Measurements from ENCODE around the gene ABCA1.

Gene ABCA1

GRCh38 chr9:104849023-104849422 lies 78.9 kb downstream of the ABCA1 start:
- Histone ChIP-seq H3K79me2 (ENCODE audit: low read length) (no peaks in the 10 kb centered on the region), H3K9me3 (ENCODE audit: insufficient read depth, low read length) (no peaks in the 10 kb centered on the region), H3K4me2 (ENCODE audit: low read length) (no peak overlapping the region), H4K20me1 (ENCODE audit: insufficient read depth, low read length) (no peaks in the 10 kb centered on the region), H2AFZ (ENCODE audit: low read depth, low read length) (no peak overlapping the region), H3K27ac (ENCODE audit: low read length) (no peak overlapping the region), H3K4me3 (ENCODE audit: low read length) (no peak overlapping the region), H3K4me1 (ENCODE audit: low read length) (peaks cover 6% of the 10 kb centered on the region; the same call in 1 of the 2 replicates), H3K27me3 (ENCODE audit: low read depth, low read length) (0 out of 2 replicates have a peak, but pooled peaks cover 3% of the 10 kb centered on the region), H3K9ac (ENCODE audit: low read length) (no peak overlapping the region), H3K36me3 (replicated peaks; ENCODE audit: low read depth, low read length) (no peaks in the 10 kb centered on the region)
- TF ChIP-seq EZH2phosphoT487 (IDR thresholded peaks at IDR 0.05; ENCODE audit: low read depth) (no peak), CTCF (IDR thresholded peaks at IDR 0.05; ENCODE audit: low read depth, low read length) (no peak)

- Histone ChIP-seq H3K4me3 (ENCODE audit: low read length) (no peak overlapping the region), H3K27ac (ENCODE audit: low read length) (no peak overlapping the region), H3K27me3 (ENCODE audit: low read depth, low read length) (peaks cover 21% of the 10 kb centered on the region), H3K4me2 (ENCODE audit: low read length) (no peak overlapping the region), H3K9ac (ENCODE audit: low read length) (no peak overlapping the region), H3K79me2 (ENCODE audit: low read length) (no peaks in the 10 kb centered on the region), H3K4me1 (ENCODE audit: low read length) (no peaks in the 10 kb centered on the region), H3K9me3 (ENCODE audit: insufficient read depth, low read length) (no peaks in the 10 kb centered on the region), H3K36me3 (replicated peaks; ENCODE audit: low read depth, low read length) (no peaks in the 10 kb centered on the region), H2AFZ (ENCODE audit: low read depth, low read length) (no peak overlapping the region), H4K20me1 (ENCODE audit: insufficient read depth, low read length) (no peaks in the 10 kb centered on the region)
- TF ChIP-seq EZH2phosphoT487 (IDR thresholded peaks at IDR 0.05; ENCODE audit: low read depth), result no peak
- peak; percentile 5; the same call in 1 of the 2 replicates for TF ChIP-seq CTCF (IDR thresholded peaks at IDR 0.05; ENCODE audit: low read depth, low read length)
These were observed 83.2 kb downstream of the ABCA1 start for GRCh38 chr9:104844710-104845109.

GRCh38 chr9:104843644-104844240 lies 84.2 kb downstream of the ABCA1 start:
- Histone ChIP-seq H3K9me3 (ENCODE audit: insufficient read depth, low read length) (no peaks in the 10 kb centered on the region), H3K9ac (ENCODE audit: low read length) (no peak overlapping the region), H3K27ac (ENCODE audit: low read length) (no peak overlapping the region), H2AFZ (ENCODE audit: low read depth, low read length) (no peak overlapping the region), H3K4me3 (ENCODE audit: low read length) (no peak overlapping the region), H4K20me1 (ENCODE audit: insufficient read depth, low read length) (no peaks in the 10 kb centered on the region), H3K4me2 (ENCODE audit: low read length) (peak overlapping the region; percentile 11; the same call in 1 of the 2 replicates), H3K27me3 (ENCODE audit: low read depth, low read length) (peaks cover 23% of the 10 kb centered on the region), H3K36me3 (replicated peaks; ENCODE audit: low read depth, low read length) (no peaks in the 10 kb centered on the region), H3K79me2 (ENCODE audit: low read length) (no peaks in the 10 kb centered on the region), H3K4me1 (ENCODE audit: low read length) (no peaks in the 10 kb centered on the region)
- TF ChIP-seq CTCF (IDR thresholded peaks at IDR 0.05; ENCODE audit: low read depth, low read length) (no peak), EZH2phosphoT487 (IDR thresholded peaks at IDR 0.05; ENCODE audit: low read depth) (no peak)

- no peak overlapping the region for H3K9ac ChIP-seq (ENCODE audit: low read length)
- H3K36me3 ChIP-seq (replicated peaks; ENCODE audit: low read depth, low read length), result no peaks in the 10 kb centered on the region
- no peak for TF ChIP-seq EZH2phosphoT487 (IDR thresholded peaks at IDR 0.05; ENCODE audit: low read depth)
- TF ChIP-seq CTCF (IDR thresholded peaks at IDR 0.05; ENCODE audit: low read depth, low read length), result no peak
- H3K4me3 ChIP-seq (ENCODE audit: low read length), result no peak overlapping the region
- H3K79me2 ChIP-seq (ENCODE audit: low read length), result no peaks in the 10 kb centered on the region
- peaks cover 23% of the 10 kb centered on the region for H3K27me3 ChIP-seq (ENCODE audit: low read depth, low read length)
- no peaks in the 10 kb centered on the region for H3K4me1 ChIP-seq (ENCODE audit: low read length)
- H4K20me1 ChIP-seq (ENCODE audit: insufficient read depth, low read length), result no peaks in the 10 kb centered on the region
- no peak overlapping the region for H3K27ac ChIP-seq (ENCODE audit: low read length)
- no peak overlapping the region for H3K4me2 ChIP-seq (ENCODE audit: low read length)
- H3K9me3 ChIP-seq (ENCODE audit: insufficient read depth, low read length), result no peaks in the 10 kb centered on the region
- H2AFZ ChIP-seq (ENCODE audit: low read depth, low read length), result no peak overlapping the region
These were observed 85.3 kb downstream of the ABCA1 start for GRCh38 chr9:104842698-104843097.

Measured in OCI-LY3 (cell line).